Progenitor cell of endocrine pancreas (in vitro differentiated cells): ENCODE data around the gene GRID2. TPM values are rescaled to one million over a fixed set of nuclear protein-coding genes. Genes with fewer than 3 reads are reported as not detected.

Experiments used
- DNase-seq: peaks from one replicate; pipeline ENCODE4 v3.0.0; 2021; ENCODE audit warnings: low spot score; ENCODE audit not compliant: unreplicated experiment
- H3K27ac Mint-ChIP-seq: 2 replicates; pipeline ENCODE4 v1.8.0; 2021; ENCODE audit warnings: mild to moderate bottlenecking, moderate library complexity, mixed read lengths
- H3K27me3 Mint-ChIP-seq: 2 replicates; pipeline ENCODE4 v1.8.0; 2021; ENCODE audit warnings: mixed read lengths
- H3K36me3 Mint-ChIP-seq: 2 replicates; pipeline ENCODE4 v1.8.0; 2022; ENCODE audit warnings: mixed read lengths; ENCODE audit not compliant: insufficient read depth
- H3K4me1 Mint-ChIP-seq: 2 replicates; pipeline ENCODE4 v1.8.0; 2021; ENCODE audit warnings: low read depth, mixed read lengths
- H3K4me3 Mint-ChIP-seq: 2 replicates; pipeline ENCODE4 v1.8.0; 2021; ENCODE audit warnings: low read depth, mild to moderate bottlenecking, moderate library complexity, mixed read lengths
- H3K9me3 Mint-ChIP-seq: 2 replicates; pipeline ENCODE4 v1.8.0; 2021; ENCODE audit warnings: low read depth, mixed read lengths
- total RNA-seq: library from RNA; stranded (reverse); gene quantifications from 2 replicates; pipeline ENCODE4 v1.2.1, GENCODE V29; 2021
- TF ChIP-seq, protein P1 (sequence below): fragments of 200-600 bp; sonication (generic); IDR thresholded peaks from one replicate; pipeline ENCODE4 v1.5.0; 2021; ENCODE audit warnings: antibody characterized with exemption, mild to moderate bottlenecking; ENCODE audit not compliant: unreplicated experiment

Gene GRID2
- total RNA-seq, 1 donor from 2014 or later, result 0.69 TPM

DNA sequence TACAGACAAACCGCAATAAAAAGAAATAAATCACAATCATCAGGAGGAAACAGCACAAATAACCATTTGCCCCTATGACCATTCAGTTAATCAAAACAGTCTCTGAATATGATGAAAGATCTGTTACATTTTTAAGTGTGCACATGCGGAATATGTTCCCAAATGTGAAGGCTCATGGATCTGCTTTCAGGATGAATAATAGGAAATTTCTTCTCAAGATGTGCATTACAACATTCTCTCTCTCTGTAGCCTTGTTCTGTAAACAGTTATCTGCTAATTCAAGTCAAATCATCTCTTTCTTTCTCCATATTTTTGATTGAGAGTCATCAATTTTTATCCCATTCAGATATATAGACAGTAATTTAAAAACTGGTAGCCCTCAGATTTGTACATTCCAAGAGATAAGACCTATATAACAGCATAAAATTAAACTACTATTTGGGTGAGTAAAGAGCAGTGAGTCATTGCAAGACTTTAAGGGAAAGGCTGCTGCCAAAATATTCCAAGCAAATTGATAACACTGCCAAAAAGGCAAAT is 1090.8 kb downstream of the GRID2 start:
- no peaks in the 10 kb centered on the region for H3K4me1 Mint-ChIP-seq
- H3K27ac Mint-ChIP-seq, result no peak overlapping the region
- H3K4me3 Mint-ChIP-seq, result no peak overlapping the region
- no peak for DNase-seq
- TF ChIP-seq, protein P1, sequence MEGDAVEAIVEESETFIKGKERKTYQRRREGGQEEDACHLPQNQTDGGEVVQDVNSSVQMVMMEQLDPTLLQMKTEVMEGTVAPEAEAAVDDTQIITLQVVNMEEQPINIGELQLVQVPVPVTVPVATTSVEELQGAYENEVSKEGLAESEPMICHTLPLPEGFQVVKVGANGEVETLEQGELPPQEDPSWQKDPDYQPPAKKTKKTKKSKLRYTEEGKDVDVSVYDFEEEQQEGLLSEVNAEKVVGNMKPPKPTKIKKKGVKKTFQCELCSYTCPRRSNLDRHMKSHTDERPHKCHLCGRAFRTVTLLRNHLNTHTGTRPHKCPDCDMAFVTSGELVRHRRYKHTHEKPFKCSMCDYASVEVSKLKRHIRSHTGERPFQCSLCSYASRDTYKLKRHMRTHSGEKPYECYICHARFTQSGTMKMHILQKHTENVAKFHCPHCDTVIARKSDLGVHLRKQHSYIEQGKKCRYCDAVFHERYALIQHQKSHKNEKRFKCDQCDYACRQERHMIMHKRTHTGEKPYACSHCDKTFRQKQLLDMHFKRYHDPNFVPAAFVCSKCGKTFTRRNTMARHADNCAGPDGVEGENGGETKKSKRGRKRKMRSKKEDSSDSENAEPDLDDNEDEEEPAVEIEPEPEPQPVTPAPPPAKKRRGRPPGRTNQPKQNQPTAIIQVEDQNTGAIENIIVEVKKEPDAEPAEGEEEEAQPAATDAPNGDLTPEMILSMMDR, result no peak
- no peaks in the 10 kb centered on the region for H3K9me3 Mint-ChIP-seq
- H3K36me3 Mint-ChIP-seq, result no peaks in the 10 kb centered on the region
- no peaks in the 10 kb centered on the region for H3K27me3 Mint-ChIP-seq

DNA sequence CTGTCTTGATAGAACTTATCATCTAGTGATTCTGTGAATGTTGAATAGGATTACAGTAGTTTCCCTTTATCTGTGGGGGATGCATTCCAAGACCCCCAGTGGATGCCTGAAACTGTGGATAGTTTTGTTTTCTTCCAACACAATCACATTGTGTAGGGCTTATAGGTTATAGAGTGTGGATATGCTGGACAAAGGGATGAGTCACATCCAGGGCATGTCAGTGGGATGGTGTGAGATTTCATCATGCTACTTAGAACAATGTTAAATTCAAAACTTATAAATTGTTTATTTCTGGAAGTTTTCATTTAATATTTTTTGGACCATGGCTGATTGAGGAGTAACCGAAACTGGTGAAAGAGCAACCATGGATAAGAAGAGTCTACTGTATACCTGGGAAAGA is 1092.5 kb downstream of the GRID2 start:
- H3K4me1 Mint-ChIP-seq, result no peaks in the 10 kb centered on the region
- no peak overlapping the region for H3K4me3 Mint-ChIP-seq
- DNase-seq, result no peak
- no peak overlapping the region for H3K27ac Mint-ChIP-seq
- H3K36me3 Mint-ChIP-seq, result no peaks in the 10 kb centered on the region
- no peaks in the 10 kb centered on the region for H3K27me3 Mint-ChIP-seq
- H3K9me3 Mint-ChIP-seq, result no peaks in the 10 kb centered on the region
- TF ChIP-seq, protein P1, result no peak

DNA sequence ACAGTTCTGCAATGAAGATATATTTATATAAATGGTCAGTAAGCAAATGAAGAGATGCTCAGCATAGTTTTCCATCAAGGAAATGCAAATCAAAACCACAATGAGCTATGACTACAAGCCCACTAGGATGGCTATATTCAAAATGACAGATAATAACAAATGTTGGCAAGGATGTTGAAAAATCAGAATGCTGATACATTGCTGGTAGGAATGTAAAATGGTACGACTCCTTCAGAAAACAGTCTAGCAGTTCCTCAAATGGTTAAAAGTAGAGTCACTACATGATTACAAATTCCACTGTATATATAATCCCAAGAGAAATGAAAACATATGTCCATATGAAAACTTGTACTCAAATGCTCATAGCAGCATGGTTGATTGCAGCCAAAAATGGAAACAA is 1099.8 kb downstream of the GRID2 start:
- Mint-ChIP-seq H3K4me3 (no peak overlapping the region), H3K27me3 (no peaks in the 10 kb centered on the region), H3K4me1 (no peaks in the 10 kb centered on the region), H3K9me3 (no peaks in the 10 kb centered on the region), H3K36me3 (no peaks in the 10 kb centered on the region), H3K27ac (no peak overlapping the region)
- TF ChIP-seq, protein P1, result no peak
- no peak for DNase-seq

DNA sequence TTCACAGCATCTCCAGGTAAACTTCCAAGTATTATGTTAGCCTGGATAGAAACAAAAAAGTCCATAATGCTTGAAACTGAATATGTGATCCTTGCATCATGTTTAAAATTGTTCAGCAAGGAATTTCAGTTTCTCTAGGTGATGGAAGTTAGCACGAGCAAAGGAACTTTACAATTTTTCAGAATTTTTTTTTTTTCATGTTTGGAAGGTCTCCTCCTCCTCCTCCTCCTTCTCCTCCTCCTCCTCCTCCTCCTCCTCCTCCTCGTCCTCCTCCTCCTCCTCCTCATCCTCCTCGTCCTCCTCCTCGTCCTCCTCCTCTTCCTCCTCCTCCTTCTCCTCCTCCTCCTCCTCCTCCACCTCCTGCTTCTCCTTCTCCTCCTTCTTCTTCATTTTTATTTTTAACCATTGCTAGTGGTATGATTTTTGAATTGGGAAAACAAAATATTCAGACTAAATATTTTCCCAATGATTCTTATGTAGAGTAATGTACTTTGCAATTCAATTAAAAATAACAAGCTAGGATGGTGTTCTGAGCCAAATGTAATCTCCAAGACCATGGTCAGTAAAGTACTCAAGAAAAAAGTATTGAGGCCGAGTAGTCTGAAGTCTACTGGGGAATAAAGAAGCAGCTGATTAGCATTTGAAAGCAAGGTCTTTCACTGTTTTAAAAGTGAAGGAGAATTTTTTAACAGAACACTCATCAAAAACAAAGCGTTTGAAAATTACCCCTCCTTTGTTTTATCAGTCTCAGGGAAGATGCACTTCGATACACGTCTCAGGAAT is 1103.9 kb downstream of the GRID2 start:
- Mint-ChIP-seq H3K9me3 (no peaks in the 10 kb centered on the region), H3K27ac (no peak overlapping the region), H3K4me1 (no peaks in the 10 kb centered on the region), H3K36me3 (no peaks in the 10 kb centered on the region), H3K4me3 (no peak overlapping the region), H3K27me3 (no peaks in the 10 kb centered on the region)
- TF ChIP-seq, protein P1, result no peak
- no peak for DNase-seq

DNA sequence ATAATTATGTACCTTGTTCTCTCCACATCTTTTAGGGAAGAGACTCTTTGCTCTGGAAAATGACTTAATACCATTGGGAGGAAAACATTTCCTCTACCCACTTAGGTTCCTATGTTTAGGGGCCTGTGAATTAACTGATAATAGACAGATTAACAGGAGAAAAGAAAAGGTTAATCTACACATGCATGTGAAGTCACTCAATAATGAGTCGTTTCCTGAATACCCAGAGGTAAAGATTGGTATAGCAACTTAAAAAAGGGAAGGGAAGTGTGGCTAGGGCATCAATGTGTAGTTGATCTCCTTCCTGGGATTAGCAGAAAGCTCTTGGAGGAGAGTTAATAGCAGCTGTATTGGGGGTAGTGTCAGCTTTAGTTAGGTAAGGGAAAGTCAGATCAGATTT is 1105.3 kb downstream of the GRID2 start:
- H3K27ac Mint-ChIP-seq, result no peak overlapping the region
- no peaks in the 10 kb centered on the region for H3K9me3 Mint-ChIP-seq
- H3K36me3 Mint-ChIP-seq, result no peaks in the 10 kb centered on the region
- no peaks in the 10 kb centered on the region for H3K27me3 Mint-ChIP-seq
- no peaks in the 10 kb centered on the region for H3K4me1 Mint-ChIP-seq
- DNase-seq, result no peak
- TF ChIP-seq, protein P1, result no peak
- H3K4me3 Mint-ChIP-seq, result no peak overlapping the region
